NCI-H510A treated with DMSO at 0.1 percent for 48 hours (cell line): ENCODE results near the gene UNCX.

ENCODE experiments used
- DNase-seq: peaks from one replicate; lab custom pipeline; 2025; lab: John Stamatoyannopoulos, UW

Gene UNCX

DNA sequence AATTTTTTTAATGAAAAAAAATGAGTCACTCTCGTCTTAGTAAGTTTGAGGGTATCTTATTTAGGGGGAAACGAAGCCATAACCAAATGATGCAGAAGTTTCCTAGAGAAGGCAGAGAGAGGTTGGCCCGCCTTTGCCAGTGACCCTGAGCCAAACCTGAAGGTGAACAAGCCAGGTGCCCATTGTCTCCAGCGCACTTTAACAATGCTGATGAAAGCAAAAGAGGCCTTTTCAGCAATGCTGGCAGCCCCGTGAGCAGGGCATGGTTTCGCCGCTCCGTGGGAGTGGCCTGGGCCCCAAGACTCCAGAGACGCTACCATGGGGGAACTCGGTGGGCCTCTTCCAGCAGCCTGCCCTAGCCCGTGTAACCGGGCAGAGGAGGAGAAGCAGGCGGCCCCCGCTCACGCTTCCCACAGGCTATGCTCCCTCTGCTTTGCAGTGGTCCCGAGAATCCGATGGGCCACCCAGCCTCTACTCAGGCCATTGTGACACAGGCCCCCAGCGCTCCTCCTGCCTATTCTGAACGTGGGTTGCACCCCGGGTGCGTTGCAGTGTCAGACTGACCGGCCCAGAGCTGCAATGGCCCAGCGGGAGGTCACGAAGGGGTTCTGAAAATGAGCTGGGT, 14.0 kb upstream of the UNCX start:
- DNase-seq, result no peak

DNA sequence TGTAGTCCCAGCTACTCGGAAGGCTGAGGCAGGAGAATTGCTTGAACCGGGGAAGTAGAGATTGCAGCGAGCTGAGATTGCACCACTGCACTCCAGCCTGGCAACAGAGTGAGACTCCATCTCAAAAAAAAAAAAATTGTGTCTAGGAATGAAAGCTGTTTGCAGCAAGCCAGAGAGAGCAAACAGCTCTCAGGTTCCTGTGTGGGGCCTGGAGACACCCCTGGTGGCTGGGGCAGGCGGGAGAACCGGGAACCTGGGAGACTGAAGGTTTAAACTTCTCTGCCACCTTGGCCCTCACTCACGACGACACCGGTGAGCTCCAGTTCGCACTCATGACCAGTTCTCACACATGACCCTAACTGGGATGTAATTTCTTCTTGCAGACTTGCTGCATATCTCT, 13.2 kb upstream of the UNCX start:
- no peak for DNase-seq

DNA sequence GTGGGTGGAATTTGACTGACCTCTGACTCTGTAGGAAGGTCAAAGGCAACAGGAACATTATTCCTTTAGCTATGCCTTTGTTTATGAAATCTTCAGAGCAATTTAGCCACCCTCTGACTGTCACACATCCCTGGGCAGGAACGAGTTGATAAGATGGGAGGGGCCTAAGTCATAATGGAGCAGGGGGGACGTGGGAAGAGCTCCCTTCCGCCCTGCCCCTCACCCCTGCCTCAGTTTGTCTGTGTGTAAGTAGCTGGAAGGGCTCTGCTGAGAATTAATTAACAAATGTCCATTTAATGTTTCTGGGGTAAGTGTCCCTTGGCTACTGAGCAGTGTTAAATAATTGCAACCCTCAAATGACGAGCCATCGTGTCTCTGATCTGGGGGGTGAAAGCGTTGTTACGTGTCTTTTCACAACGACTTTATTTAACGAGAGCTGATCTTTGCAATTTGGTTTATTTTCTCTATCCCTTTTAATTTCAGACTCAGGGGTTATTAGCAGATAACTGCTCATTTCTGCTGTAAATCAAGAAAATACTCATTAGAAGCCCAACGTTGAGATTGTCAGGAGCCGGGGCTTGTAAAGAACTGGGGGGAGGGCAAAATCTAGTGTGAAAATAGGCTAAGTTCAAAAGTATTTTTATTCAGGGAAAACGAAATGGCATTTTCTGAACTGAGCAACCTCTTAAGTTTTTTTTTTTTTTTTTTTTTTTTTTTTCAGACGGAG, 12.5 kb upstream of the UNCX start:
- DNase-seq, result no peak

DNA sequence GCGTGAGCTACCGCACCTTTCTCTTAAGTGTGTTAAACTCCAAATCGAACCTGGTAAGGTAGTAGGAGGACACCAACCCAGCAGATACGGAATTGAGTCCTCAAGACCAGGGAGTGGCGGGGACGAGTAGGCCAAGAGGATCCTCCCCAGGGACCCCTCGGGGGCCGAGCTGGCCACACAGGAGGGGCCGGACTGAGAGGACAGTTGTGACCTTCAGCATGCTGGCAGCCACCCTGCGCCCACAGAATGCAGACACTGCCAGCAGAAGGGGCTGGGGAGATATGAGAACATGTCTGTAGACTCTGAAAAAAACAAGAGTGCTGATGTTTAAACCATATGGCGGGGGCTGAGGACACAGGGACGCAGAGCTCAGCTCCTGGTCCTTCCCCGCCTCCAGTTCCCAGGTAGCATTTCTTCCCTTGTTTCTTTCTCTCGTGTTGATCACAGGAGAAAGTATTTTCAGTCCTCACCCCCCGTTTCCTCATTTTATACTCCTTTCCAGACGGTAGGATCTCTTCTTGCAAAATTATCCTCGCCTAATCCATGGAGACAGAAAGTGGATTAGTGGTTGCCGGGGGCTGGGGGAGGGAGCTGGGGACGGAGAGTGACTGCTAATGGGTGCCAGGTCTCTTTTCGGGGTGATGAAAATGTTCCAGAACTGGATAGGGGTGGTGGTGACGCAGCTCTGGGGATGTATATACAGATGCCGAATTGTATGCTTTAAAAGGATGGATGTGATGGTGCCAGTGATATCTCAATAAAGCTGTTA, 11.5 kb upstream of the UNCX start:
- no peak for DNase-seq

DNA sequence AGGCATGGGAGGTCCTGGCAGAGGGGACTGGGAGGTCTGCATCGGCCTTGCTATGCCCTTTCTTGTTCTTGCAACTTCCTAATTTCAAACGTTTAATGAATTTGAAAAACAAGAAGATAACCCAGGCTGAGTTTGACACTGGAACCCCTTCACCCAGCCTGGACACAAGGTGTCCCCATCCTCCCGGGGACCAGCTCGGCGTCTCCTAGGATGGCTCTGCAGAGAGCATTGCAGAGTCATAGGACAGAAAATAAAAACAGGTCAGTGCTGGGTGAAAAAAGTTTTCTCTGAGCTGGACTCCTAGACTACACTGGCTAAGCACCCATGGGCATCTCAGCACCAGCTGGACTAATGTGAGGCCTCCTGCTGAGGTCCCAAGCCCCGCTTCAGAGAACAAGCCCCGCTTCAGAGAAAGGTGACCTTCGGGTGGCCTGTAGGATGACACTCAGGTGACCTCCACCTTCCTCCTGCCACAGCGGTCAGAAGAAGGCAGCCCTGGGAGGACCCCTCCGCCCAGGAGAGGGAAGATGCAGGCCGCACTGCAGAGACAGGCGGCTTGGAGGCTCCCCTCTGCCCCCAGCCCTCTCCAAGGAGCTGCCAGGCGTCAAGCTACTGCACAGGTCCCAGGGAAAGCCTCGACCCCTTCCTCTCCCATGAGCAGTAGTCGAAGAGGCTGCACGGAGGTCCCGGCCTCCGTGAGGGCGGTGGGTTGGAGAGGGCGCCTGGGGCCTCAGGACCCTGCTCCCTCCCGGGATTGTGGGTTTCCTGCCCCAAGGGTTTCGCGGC, 9.3 kb upstream of the UNCX start:
- DNase-seq, result no peak

DNA sequence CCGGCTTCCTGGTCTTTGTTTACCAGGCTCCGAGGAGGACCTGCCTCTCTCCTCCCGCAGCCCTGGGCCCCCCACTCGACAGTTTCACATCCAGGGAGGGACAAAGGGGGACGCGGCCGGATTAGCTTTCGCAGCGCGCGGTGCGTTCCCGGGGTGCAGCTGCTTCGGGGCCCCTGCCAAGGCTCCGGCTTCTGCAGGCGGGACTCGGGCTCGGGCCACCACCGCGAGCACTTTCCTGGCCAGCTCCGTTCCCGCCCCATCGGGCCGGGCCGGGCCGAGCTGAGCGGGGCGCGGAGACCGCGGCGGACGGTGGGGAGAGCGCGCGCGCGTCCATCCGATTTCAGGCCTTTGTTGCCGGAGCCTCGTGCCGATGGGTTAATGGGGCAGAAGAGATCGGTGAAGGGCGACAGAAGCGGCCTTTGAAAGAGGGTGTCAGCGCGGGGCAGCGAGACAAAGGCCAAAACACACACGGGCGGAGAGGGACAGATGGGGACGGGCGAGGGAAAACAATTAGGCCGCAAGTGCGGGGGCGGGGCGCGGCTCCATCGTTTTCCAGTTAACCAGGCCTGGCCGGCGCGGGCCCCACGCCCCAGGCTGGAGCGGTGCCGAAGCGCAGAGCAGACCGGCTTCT, 8.5 kb upstream of the UNCX start:
- no peak for DNase-seq

DNA sequence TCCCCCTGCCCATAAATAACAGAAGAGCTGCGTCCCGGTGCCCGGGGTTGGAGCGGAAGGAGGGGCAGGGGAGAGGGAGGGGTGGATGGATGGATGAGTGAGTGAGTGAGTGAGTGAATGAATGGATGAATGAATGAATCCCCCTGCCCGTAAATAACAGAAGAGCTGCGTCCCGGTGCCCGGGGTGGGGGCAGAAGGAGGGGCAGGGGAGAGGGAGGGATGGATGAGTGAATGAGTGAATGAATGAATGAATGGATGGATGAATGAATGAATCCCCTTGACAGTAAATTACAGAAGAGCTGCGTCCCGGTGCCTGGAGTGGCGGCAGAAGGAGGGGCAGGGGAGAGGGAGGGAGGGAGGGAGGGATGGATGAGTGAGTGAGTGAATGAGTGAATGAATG, 7.6 kb upstream of the UNCX start:
- no peak for DNase-seq

DNA sequence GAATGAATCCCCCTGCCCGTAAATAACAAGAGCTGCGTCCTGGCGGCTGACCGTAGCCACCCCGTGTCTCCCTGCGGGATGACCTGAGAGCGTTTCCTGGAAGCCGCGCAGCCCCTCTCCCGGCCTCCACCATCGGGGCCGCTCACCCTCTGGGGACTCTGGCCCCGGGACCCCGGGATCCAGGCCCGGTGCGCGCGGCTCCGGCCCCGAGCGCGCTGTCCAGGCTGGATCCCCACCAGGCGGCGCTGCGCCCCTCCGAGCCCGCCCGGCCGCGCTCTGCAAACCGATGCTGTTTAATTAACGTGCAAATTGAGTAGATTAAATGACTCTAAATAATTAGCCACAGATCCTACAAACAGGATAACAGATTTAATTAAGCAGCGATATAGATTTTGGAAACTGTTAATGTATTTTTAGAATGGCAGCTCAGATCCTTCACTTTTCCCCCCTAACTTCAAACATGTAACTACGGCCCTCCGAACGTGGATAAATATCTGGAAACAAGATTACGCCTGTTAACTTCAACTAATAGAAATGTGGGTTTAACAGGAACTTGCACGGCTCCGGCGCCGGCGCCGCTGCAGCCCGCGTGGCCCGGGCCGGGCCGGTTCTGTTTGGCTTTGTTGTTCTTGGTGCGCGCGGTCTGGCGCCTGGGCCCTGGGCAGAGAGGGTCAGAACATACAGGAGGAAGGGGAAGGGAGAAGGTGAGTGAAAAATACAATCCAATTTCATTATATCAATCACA, 7.1 kb upstream of the UNCX start:
- DNase-seq, result no peak

DNA sequence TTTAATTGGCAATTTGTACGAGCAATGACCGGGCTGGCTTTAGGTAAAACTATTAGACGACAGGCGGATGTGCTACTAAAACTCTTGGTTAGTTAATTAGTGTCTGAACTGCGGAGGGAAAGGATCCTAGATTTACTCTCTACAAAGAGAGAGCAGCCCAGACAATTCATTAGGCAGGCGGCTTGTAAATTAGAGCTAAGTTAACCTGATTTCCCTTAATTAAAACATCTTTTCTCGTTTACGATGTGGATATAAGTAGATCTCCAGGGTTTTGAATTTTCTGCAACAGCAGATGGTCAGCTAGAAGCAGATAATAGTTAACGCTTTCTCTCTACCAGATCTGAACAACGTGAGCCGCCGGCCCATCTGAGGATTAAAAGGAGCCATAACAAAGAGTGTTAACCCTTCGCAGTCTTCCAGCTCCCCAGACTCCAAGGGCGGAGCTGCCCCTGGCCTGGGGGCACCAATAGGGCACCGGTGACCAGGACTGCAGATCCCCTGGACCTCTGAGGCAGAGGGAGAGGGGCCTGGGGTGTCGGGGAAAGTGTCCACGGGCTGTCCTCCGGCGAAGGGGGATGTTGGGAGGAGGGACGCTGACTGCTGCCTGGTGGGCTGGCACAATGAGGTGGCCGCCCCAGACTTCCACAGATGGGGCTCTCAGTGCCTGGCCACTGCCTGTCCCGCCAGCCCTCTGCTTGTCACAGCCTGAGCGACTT, 6.3 kb upstream of the UNCX start:
- DNase-seq, result no peak

DNA sequence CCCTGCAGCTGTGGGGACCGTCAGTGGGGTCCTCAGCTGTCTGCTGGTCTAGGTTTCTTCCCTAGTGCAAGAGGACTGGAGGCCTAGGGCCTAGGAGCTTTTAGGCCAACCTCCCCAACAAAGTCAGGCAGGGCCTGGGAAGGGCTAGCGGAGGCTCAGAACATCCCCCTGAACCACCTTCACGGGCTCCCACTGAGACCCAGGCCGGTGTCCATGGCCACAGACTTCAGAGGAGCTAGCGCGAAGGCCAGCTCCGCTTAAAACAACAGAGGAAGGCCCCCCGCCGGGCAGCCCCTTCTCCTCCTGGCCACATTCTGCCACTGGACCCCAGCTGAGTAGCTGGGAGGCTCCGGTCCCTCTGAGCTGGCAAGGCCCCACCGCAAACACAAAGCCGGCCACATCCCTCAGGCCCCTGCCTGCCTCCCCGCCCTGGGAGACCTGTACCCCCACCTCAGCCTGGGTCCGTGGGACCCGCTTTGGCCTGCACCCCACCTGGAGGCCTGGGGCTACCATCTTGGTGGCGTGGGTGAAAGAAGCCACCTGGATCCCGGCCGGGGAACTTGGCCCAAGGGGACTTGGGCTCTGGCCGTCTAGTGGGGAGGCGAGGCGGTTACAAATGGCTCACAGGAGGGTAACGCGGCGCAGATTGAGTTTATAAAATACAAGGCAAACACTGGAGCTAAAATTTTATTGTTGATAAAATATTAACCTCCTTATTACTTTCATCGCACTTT, 5.4 kb upstream of the UNCX start:
- no peak for DNase-seq

DNA sequence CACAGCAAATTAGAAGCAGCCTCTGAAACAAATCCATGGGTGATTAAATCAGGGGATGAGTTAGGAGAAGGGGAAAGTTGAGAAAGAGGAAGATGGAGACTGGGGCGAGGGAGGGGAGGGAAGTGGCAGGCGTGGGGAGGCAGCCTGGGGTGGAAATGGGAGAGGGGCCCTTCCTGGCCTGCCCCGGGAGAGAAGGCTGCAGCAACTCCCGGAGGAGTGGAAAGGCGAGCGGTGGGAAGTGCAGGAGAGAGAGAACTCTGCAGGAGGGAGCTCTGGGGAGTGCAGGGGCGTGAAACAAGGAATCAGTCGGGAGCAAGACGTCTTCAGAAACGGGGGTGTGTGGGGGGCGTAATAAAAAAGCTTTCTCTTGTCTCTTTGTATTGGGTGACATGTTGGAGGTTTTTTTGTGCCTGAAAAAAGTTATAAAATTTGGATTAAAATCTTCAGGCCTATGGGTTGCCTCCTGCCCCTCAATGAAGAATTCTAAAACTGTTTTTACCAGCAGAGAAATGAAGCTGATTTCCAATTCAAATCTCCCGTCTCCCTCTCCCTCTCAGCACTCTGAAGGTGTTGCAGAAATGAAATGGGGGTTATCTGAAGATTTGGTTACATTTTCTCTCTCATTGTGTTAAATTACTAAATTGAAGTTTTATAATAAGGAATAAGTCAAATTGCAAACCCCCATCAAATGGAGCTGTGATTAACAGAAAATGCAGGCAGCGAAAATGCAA, 4.7 kb upstream of the UNCX start:
- no peak for DNase-seq

DNA sequence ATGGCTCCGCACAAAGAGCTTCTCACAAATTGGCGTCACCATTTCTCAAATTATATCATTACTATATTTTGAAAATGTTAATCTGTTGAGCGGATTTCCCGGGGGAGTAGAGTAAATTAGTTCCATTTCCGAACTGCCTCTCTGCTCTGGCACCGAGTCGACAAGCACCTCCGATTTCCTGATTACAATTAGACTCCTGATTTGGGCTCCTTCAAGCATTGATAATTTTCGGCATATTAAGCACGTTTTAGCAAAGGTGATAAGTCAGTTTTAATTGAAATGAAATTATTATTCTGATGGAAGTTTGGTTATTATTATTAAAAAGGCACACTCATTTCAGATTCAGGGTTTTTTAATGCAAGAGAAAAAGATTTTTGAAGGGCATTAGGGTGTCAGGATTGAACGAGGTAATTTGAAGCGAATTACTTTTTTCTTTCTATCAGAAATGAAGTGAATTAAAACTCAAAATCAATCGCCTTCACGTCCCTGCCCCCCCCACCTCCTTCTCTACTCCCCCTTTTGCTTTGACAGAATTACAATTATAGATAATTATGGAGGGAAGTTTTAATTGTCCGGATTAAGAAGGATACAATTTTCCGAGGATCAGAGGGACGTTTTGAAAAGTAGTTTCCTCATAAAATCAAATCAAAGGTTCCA, 4.0 kb upstream of the UNCX start:
- no peak for DNase-seq

DNA sequence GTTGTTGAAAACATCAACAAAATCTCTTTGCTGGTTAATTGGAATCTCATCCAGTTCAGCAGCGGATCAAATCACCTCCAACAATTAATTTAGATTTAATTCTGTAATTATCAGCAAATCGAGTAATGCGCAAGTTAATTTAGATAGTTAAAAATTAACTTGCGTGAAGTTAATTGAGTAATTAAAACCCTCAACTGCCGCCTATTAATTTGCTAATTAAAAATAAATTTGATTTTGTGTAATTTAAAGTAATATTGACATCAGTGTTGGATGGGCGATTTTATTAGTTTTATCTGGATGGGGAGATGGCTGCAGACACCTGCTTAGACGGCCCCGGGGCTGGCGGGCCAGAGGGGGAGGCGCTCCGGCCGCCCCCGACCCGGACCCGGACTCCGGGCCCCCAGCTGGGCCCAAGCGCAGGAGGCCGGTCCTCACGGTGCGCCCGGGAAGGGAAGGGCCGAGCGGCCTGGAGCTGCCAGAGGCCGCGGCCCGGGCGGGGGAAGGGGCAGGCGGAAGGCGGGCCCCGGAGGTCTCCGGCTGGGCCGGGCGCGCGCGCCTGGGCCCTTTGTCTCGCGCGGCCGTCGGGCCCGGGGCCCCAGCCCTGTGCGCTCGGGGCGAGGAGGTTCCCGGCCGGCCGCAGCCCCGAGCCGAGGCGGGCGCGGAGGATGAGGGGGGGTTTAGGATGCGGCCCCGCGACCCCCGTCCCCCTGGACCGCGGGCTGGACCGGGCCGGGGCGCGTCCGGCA, 3.3 kb upstream of the UNCX start:
- DNase-seq, result no peak

DNA sequence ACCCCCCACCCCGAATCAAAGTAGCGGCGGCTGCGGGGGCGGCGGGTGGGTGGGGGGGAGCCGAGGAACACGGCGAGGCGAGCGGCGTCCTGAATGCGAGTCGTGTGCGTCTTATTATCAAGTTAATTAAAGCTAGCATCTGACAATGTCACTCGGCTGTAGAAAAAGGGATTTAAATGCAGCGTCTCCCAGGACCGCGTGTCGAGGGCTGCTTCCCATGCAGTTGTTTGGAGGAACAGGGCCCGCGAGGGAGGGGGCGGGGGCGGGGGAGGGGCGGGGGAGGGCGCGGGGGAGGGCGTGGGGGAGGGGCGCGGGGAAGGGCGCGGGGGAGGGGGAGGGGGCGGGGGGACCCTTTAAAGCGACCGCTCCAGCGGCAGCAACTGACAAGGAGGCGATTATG, 2.7 kb upstream of the UNCX start:
- DNase-seq, result no peak

DNA sequence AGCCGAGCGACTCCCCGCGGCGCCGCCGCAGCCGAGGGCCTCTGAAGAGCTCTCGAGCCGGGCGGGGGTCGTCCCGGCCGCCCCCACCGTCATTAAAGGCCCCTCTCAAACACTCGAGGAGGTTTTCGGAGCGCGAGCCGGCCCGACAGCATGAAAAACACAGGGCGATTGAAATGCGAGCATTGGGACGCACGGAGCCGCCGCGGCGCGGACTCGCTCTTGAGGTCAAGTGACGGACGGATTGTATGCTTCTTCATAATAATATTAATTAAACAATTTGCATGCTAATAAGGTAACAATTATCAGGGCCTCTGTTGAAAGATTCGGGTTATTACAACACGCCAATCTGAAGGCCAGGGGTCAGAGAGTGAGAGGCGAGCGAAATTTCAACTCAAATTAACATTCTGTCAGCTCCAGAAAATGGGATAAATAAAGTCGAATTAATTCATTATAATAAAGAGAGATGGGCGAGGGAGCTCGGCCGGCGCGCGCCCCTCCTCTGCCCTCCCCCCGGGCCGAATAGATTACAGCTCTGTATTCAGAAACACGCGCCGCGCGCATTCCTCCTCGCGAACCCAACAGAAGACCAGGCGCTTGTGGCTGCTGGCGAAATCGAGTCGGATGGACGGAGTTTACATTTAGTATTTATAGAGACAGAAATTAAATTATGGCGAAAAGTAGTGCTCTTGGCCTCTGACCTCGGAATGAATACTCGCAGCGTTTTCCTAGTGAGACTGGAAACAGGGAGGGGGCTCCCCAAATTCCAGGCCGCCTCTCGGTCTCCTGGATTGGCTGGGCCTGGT, 2.1 kb upstream of the UNCX start:
- no peak for DNase-seq

DNA sequence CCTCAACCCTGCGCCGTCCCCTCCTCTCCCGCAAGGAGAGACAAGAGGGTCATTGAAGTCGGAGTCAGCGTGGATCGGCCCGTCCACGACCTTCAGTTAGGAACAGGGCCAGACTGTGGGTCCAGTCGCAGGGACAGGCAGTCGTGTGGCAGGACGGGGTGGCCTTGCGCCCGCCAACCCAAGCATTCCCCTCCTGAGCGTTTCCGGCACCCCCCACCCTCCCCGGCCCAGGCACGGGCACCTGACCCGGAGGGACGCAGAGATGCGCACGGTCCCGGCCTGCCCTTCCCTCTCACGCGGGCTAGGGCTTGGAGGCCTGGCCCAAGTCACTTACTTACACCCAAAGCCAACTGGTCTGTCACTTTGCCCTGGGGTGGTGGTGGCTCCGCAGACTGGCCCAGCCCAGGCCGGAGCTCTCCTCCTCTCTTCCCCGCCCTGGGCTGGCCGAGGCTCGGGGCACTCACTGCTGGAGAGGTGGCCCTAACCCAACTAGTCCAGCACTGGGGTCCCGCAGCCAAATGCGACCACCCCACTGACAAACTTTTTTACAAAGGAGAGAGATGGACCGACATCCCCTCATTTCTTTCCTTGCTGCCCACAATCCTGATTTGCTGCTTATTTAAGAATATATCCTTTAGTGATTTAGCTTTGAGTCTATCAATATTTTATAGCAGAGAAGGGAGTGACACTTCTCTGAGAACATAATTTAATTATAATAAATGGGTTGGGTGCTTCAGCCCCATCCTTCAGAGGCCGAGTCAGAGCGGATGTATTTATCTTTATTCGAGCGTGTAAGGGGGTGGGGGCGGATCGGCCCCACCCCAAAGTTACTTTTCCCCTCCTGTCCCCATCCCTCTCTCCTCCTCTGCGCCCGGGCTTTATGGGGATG, 1.2 kb upstream of the UNCX start:
- DNase-seq, result no peak
